Measurements from ENCODE around the gene ELOF1.
"Not testable (repeated sequence)": the region's sequence is repeated elsewhere in the genome, so short reads cannot be mapped to it uniquely, and the experiment has no call there.

Gene ELOF1

GRCh38 chr19:11558881-11559828, at the start of gene ELOF1:
ELOF1 (minus strand) TSS chr19:11559230; CDS start chr19:11554347, 4,883 bp downstream.
- H3K9me3 ChIP-seq (ENCODE audit: control insufficient read depth, insufficient read depth, low read length), result no peaks in the 10 kb centered on the region
- H3K36me3 ChIP-seq (ENCODE audit: control insufficient read depth, insufficient read depth, low read length), result peaks cover 6% of the 10 kb centered on the region
- no peaks in the 10 kb centered on the region for H3K27me3 ChIP-seq (ENCODE audit: control insufficient read depth, insufficient read depth, low read length)
- H3K4me3 ChIP-seq (ENCODE audit: low read length), result peak within 1 kb of the TSS; percentile 62
- DNase-seq (ENCODE audit: low read depth, low spot score), result peak; percentile 94
- H3K27ac ChIP-seq (ENCODE audit: low read length), result no peak within 1 kb of the TSS
- WGBS (ENCODE audit: insufficient coverage, insufficient read length), result no CpG with 5 or more reads among the region's 57 CpGs
- H3K4me1 ChIP-seq (ENCODE audit: control insufficient read depth, insufficient read depth, low read length), result no peaks in the 10 kb centered on the region

- WGBS (ENCODE audit: insufficient coverage, insufficient read length), result no CpG with 5 or more reads among the region's 8 CpGs
- Histone ChIP-seq H3K9me3 (ENCODE audit: control insufficient read depth, insufficient read depth, low read length) (no peaks in the 10 kb centered on the region), H3K4me1 (ENCODE audit: control insufficient read depth, insufficient read depth, low read length) (0 out of 2 replicates have a peak, but pooled peaks cover 1% of the 10 kb centered on the region), H3K36me3 (ENCODE audit: control insufficient read depth, insufficient read depth, low read length) (peaks cover 4% of the 10 kb centered on the region; the same call in 1 of the 2 replicates), H3K27me3 (ENCODE audit: control insufficient read depth, insufficient read depth, low read length) (no peaks in the 10 kb centered on the region), H3K27ac (ENCODE audit: low read length) (no peak overlapping the region), H3K4me3 (ENCODE audit: low read length) (no peak overlapping the region)
- DNase-seq (ENCODE audit: low read depth, low spot score), result no peak
Measured at GRCh38 chr19:11606484-11606883, 47.5 kb upstream of the ELOF1 start.

- H3K27me3 ChIP-seq (ENCODE audit: control insufficient read depth, insufficient read depth, low read length); H3K9me3 ChIP-seq (ENCODE audit: control insufficient read depth, insufficient read depth, low read length); DNase-seq (ENCODE audit: low read depth, low spot score); H3K27ac ChIP-seq (ENCODE audit: low read length); H3K36me3 ChIP-seq (ENCODE audit: control insufficient read depth, insufficient read depth, low read length); H3K4me1 ChIP-seq (ENCODE audit: control insufficient read depth, insufficient read depth, low read length); H3K4me3 ChIP-seq (ENCODE audit: low read length): not testable (repeated sequence)
- WGBS (ENCODE audit: insufficient coverage, insufficient read length), result no CpG with 5 or more reads among the region's 8 CpGs
Measured at GRCh38 chr19:11599704-11600103, 40.7 kb upstream of the ELOF1 start.

GRCh38 chr19:11598746-11599145, 39.7 kb upstream of the ELOF1 start:
- Histone ChIP-seq H3K27ac (ENCODE audit: low read length) (no peak overlapping the region), H3K4me1 (ENCODE audit: control insufficient read depth, insufficient read depth, low read length) (0 out of 2 replicates have a peak, but pooled peaks cover 1% of the 10 kb centered on the region), H3K36me3 (ENCODE audit: control insufficient read depth, insufficient read depth, low read length) (no peaks in the 10 kb centered on the region), H3K27me3 (ENCODE audit: control insufficient read depth, insufficient read depth, low read length) (no peaks in the 10 kb centered on the region), H3K4me3 (ENCODE audit: low read length) (no peak overlapping the region), H3K9me3 (ENCODE audit: control insufficient read depth, insufficient read depth, low read length) (no peaks in the 10 kb centered on the region)
- DNase-seq (ENCODE audit: low read depth, low spot score), result no peak
- no CpG with 5 or more reads among the region's 2 CpGs for WGBS (ENCODE audit: insufficient coverage, insufficient read length)

GRCh38 chr19:11598103-11598483, 39.1 kb upstream of the ELOF1 start:
- Histone ChIP-seq H3K4me3 (ENCODE audit: low read length) (peak overlapping the region; percentile 73; the same call in 1 of the 2 replicates), H3K27me3 (ENCODE audit: control insufficient read depth, insufficient read depth, low read length) (no peaks in the 10 kb centered on the region), H3K4me1 (ENCODE audit: control insufficient read depth, insufficient read depth, low read length) (0 out of 2 replicates have a peak, but pooled peaks cover 1% of the 10 kb centered on the region), H3K9me3 (ENCODE audit: control insufficient read depth, insufficient read depth, low read length) (no peaks in the 10 kb centered on the region), H3K36me3 (ENCODE audit: control insufficient read depth, insufficient read depth, low read length) (no peaks in the 10 kb centered on the region), H3K27ac (ENCODE audit: low read length) (no peak overlapping the region)
- WGBS (ENCODE audit: insufficient coverage, insufficient read length), result no CpG with 5 or more reads among the region's 10 CpGs
- DNase-seq (ENCODE audit: low read depth, low spot score), result no peak

GRCh38 chr19:11597202-11598102, 38.4 kb upstream of the ELOF1 start, which contains the start of gene ZNF627:
ZNF627 (plus strand) TSS chr19:11597483; CDS start chr19:11597628, 145 bp downstream.
- no CpG with 5 or more reads among the region's 67 CpGs for WGBS (ENCODE audit: insufficient coverage, insufficient read length)
- Histone ChIP-seq H3K4me1 (ENCODE audit: control insufficient read depth, insufficient read depth, low read length) (0 out of 2 replicates have a peak, but pooled peaks cover 1% of the 10 kb centered on the region), H3K27ac (ENCODE audit: low read length) (no peak within 1 kb of the TSS), H3K36me3 (ENCODE audit: control insufficient read depth, insufficient read depth, low read length) (no peaks in the 10 kb centered on the region), H3K9me3 (ENCODE audit: control insufficient read depth, insufficient read depth, low read length) (no peaks in the 10 kb centered on the region), H3K4me3 (ENCODE audit: low read length) (peak within 1 kb of the TSS; percentile 73), H3K27me3 (ENCODE audit: control insufficient read depth, insufficient read depth, low read length) (no peaks in the 10 kb centered on the region)
- DNase-seq (ENCODE audit: low read depth, low spot score), result peak; percentile 95

- Histone ChIP-seq H3K4me3 (ENCODE audit: low read length) (no peak overlapping the region), H3K27ac (ENCODE audit: low read length) (no peak overlapping the region), H3K27me3 (ENCODE audit: control insufficient read depth, insufficient read depth, low read length) (no peaks in the 10 kb centered on the region), H3K36me3 (ENCODE audit: control insufficient read depth, insufficient read depth, low read length) (no peaks in the 10 kb centered on the region), H3K4me1 (ENCODE audit: control insufficient read depth, insufficient read depth, low read length) (no peaks in the 10 kb centered on the region), H3K9me3 (ENCODE audit: control insufficient read depth, insufficient read depth, low read length) (no peaks in the 10 kb centered on the region)
- no peak for DNase-seq (ENCODE audit: low read depth, low spot score)
- WGBS (ENCODE audit: insufficient coverage, insufficient read length), result no CpG with 5 or more reads among the region's 10 CpGs
Measured at GRCh38 chr19:11596156-11596555, 37.1 kb upstream of the ELOF1 start.

- no peaks in the 10 kb centered on the region for H3K4me1 ChIP-seq (ENCODE audit: control insufficient read depth, insufficient read depth, low read length)
- H3K36me3 ChIP-seq (ENCODE audit: control insufficient read depth, insufficient read depth, low read length), result no peaks in the 10 kb centered on the region
- no peak overlapping the region for H3K27ac ChIP-seq (ENCODE audit: low read length)
- H3K4me3 ChIP-seq (ENCODE audit: low read length), result no peak overlapping the region
- DNase-seq (ENCODE audit: low read depth, low spot score), result no peak
- no CpG with 5 or more reads among the region's 4 CpGs for WGBS (ENCODE audit: insufficient coverage, insufficient read length)
- no peaks in the 10 kb centered on the region for H3K9me3 ChIP-seq (ENCODE audit: control insufficient read depth, insufficient read depth, low read length)
- no peaks in the 10 kb centered on the region for H3K27me3 ChIP-seq (ENCODE audit: control insufficient read depth, insufficient read depth, low read length)
Measured at GRCh38 chr19:11594084-11594483, 35.1 kb upstream of the ELOF1 start.

GRCh38 chr19:11587975-11588631, 29.1 kb upstream of the ELOF1 start:
- H3K4me1 ChIP-seq (ENCODE audit: control insufficient read depth, insufficient read depth, low read length), result no peaks in the 10 kb centered on the region
- no CpG with 5 or more reads among the region's 13 CpGs for WGBS (ENCODE audit: insufficient coverage, insufficient read length)
- H3K36me3 ChIP-seq (ENCODE audit: control insufficient read depth, insufficient read depth, low read length), result no peaks in the 10 kb centered on the region
- H3K27me3 ChIP-seq (ENCODE audit: control insufficient read depth, insufficient read depth, low read length), result no peaks in the 10 kb centered on the region
- H3K4me3 ChIP-seq (ENCODE audit: low read length), result no peak overlapping the region
- no peaks in the 10 kb centered on the region for H3K9me3 ChIP-seq (ENCODE audit: control insufficient read depth, insufficient read depth, low read length)
- no peak overlapping the region for H3K27ac ChIP-seq (ENCODE audit: low read length)
- DNase-seq (ENCODE audit: low read depth, low spot score), result no peak
